ENCODE results near the gene SAMD4A.

SAMD4A gene

GRCh38 chr14:54700717-54701116 lies 133.8 kb downstream of the SAMD4A start:
- Histone ChIP-seq H3K27ac (replicated peaks) (no peak overlapping the region), H3K27me3 (ENCODE audit: insufficient read depth, poor library complexity, severe bottlenecking) (peaks cover 13% of the 10 kb centered on the region), H3K4me3 (replicated peaks; ENCODE audit: insufficient read depth, low read length) (no peak overlapping the region)
- TF ChIP-seq GABPA (IDR thresholded peaks at IDR 0.05; ENCODE audit: low read depth) (no peak), REST (IDR thresholded peaks at IDR 0.05; ENCODE audit: insufficient replicate concordance, low read depth) (no peak), CTCF (IDR thresholded peaks at IDR 0.05; ENCODE audit: insufficient read depth, low read length) (no peak)
- DNase-seq (ENCODE audit: low read depth in 1 of 2, low spot score in 1 of 2), result no peak

- TF ChIP-seq SPI1 (IDR thresholded peaks at IDR 0.05; ENCODE audit: borderline replicate concordance, low read depth) (no peak), POLR2AphosphoS5 (IDR thresholded peaks at IDR 0.05; ENCODE audit: low read depth) (no peak), REST (IDR thresholded peaks at IDR 0.05; ENCODE audit: insufficient replicate concordance, low read depth) (no peak), GABPA (IDR thresholded peaks at IDR 0.05; ENCODE audit: low read depth) (no peak), CTCF (IDR thresholded peaks at IDR 0.05; ENCODE audit: insufficient read depth, low read length) (no peak)
- DNase-seq (ENCODE audit: low read depth in 1 of 2, low spot score in 1 of 2), result no peak
- Histone ChIP-seq H3K4me3 (replicated peaks; ENCODE audit: insufficient read depth, low read length) (no peak overlapping the region), H3K27ac (replicated peaks) (no peak overlapping the region), H3K27me3 (ENCODE audit: insufficient read depth, poor library complexity, severe bottlenecking) (peaks cover 13% of the 10 kb centered on the region)
Observed at GRCh38 chr14:54702014-54702491, 135.1 kb downstream of the SAMD4A start.

GRCh38 chr14:54702492-54702891 lies 135.6 kb downstream of the SAMD4A start:
- no peak for DNase-seq (ENCODE audit: low read depth in 1 of 2, low spot score in 1 of 2)
- H3K27ac ChIP-seq (replicated peaks), result no peak overlapping the region
- no peak overlapping the region for H3K4me3 ChIP-seq (replicated peaks; ENCODE audit: insufficient read depth, low read length)
- H3K27me3 ChIP-seq (ENCODE audit: insufficient read depth, poor library complexity, severe bottlenecking), result peaks cover 13% of the 10 kb centered on the region
- TF ChIP-seq GABPA (IDR thresholded peaks at IDR 0.05; ENCODE audit: low read depth) (no peak), REST (IDR thresholded peaks at IDR 0.05; ENCODE audit: insufficient replicate concordance, low read depth) (no peak), CTCF (IDR thresholded peaks at IDR 0.05; ENCODE audit: insufficient read depth, low read length) (no peak), POLR2AphosphoS5 (IDR thresholded peaks at IDR 0.05; ENCODE audit: low read depth) (no peak), SPI1 (IDR thresholded peaks at IDR 0.05; ENCODE audit: borderline replicate concordance, low read depth) (no peak)

Data from HL-60 (cell line).